B cell (primary cell): ENCODE measurements around the gene ARHGAP22.

Experiments used
- EZH2 ChIP-seq: IDR thresholded peaks from 2 replicates; pipeline ENCODE4 v1.6.1; 2012; ENCODE audit warnings: borderline replicate concordance, low read depth, mild to moderate bottlenecking, moderate library complexity, low read length; ENCODE audit not compliant: insufficient read depth, poor library complexity, severe bottlenecking
- TF ChIP-seq, protein P1 (sequence below): fragments of 200-600 bp; IDR thresholded peaks from one replicate; pipeline ENCODE4 v1.8.0; 2022; ENCODE audit warnings: antibody characterized with exemption, mild to moderate bottlenecking

GRCh38 chr10:48464871-48465736 is 139.8 kb downstream of the ARHGAP22 start:
- TF ChIP-seq, protein P1, sequence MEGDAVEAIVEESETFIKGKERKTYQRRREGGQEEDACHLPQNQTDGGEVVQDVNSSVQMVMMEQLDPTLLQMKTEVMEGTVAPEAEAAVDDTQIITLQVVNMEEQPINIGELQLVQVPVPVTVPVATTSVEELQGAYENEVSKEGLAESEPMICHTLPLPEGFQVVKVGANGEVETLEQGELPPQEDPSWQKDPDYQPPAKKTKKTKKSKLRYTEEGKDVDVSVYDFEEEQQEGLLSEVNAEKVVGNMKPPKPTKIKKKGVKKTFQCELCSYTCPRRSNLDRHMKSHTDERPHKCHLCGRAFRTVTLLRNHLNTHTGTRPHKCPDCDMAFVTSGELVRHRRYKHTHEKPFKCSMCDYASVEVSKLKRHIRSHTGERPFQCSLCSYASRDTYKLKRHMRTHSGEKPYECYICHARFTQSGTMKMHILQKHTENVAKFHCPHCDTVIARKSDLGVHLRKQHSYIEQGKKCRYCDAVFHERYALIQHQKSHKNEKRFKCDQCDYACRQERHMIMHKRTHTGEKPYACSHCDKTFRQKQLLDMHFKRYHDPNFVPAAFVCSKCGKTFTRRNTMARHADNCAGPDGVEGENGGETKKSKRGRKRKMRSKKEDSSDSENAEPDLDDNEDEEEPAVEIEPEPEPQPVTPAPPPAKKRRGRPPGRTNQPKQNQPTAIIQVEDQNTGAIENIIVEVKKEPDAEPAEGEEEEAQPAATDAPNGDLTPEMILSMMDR, result no peak
- TF ChIP-seq EZH2, result no peak
